ENCODE data around the gene RAB44. TPM values are rescaled to one million over a fixed set of nuclear protein-coding genes. Genes with fewer than 3 reads are reported as not detected.
A peak's percentile ranks its signal among the peaks of the same experiment; 100 is the strongest.

RAB44 gene
- total and polyA plus RNA-seq, 3 experiments from 2014 or later, result not detected

DNA sequence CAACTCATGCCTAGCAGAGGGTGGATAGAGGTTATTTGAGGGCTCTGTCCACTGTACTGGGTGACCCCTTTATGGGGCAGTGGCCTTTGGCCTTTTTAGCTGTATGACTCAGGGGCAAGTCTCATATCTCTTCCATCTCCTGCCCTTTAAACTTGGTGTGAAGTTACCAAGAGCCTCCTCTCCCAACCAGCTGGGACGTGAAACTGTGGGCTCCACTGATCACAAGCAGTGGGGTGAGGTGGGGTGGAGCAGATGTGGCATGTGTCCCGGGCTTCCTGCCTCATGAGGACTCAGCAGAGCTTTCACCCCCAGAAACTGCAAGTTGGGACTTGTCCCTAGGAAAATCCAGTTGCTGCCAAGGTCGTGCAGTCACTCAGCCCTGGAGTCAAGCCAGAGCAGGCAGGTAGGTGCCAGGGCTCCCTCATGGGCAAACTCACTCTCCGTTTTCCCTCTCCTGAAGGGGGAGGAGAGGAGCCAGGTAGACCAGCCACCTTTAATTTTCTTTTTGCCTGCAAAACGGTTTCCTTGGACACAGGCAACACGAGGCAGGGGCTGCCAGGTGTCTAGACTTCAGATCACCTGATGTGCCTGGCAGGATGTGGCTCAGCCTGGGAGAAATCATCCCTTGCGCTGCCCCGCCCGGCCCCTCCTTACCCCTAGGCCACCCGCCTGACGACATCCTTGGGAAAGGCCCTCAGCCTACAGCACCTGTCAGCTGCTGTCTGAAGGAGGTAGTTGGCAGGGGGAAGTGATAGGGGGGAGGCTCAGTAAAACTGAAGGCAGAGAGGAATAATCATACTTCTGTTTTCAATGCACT, 15.1 kb upstream of the RAB44 start:
- Mint-ChIP-seq H3K4me3 (peak overlapping the region in 2 of 7 donors; percentile 32 to 45), H3K4me1 (peaks cover 18 to 25% (median 24%) of the 10 kb centered on the region in 3 donors), H3K9me3 (peaks cover 0 to 3% (median 0%) of the 10 kb centered on the region in 5 donors), H3K27ac (peak overlapping the region in 4 of 8 donors; percentile 79 to 92 (median 86)), H3K36me3 (peaks cover 0 to 25% (median 0%) of the 10 kb centered on the region in 3 donors), H3K27me3 (peaks cover 0 to 10% of the 10 kb centered on the region in 2 donors)
- ChIA-PET CTCF (interaction anchor here (0.8 to 2.4 kb wide), 5 partner anchors 20 to 259 kb away, joined by 3 to 9 read pairs (median 3); no protein-coding TSS in a partner anchor), POLR2A (no interaction called here)
- no peak overlapping the region for H3K4me3 ChIP-seq (ENCODE audit: low read length)
- no peaks in the 10 kb centered on the region for H3K36me3 ChIP-seq (ENCODE audit: insufficient read depth, low read length)
- H3K27me3 ChIP-seq (ENCODE audit: insufficient read depth, low read length, poor library complexity, severe bottlenecking), result no peaks in the 10 kb centered on the region
- no peaks in the 10 kb centered on the region for H3K9me3 ChIP-seq (ENCODE audit: low read length)
- H3K4me1 ChIP-seq (ENCODE audit: insufficient read depth, low read length), result peaks cover 35% of the 10 kb centered on the region
- H3K27ac ChIP-seq (ENCODE audit: low read depth, low read length), result no peak overlapping the region
- DNase-seq, result peak; percentile 30 to 68 (median 62)

DNA sequence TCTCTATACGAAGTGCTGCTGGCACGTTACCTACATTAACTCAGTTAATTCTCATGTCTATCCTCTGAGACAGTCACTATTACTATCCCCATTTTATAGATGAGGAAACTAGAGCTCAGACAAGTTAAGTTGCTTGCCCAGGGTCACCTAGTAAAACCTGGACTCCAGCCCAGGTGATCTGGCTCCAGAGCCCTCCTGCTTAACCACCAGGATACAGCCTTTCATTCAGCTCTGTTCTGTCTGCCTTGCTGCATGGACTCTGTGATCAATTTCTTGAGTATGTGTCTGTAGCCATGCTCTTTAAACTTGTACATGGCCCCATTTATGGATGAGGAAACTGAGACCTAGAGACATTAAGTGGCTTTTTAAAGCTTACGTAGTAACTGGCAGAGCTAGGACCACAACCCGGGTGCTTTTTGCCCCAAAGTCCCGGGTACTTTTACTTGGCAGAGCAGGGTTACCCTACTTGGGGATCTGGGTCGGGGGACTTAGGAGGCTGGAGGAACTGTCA, 14.4 kb upstream of the RAB44 start:
- H3K27me3 Mint-ChIP-seq, result peaks cover 0 to 10% of the 10 kb centered on the region in 2 donors
- Histone ChIP-seq H3K9me3 (ENCODE audit: low read length) (no peaks in the 10 kb centered on the region), H3K36me3 (ENCODE audit: insufficient read depth, low read length) (no peaks in the 10 kb centered on the region), H3K27me3 (ENCODE audit: insufficient read depth, low read length, poor library complexity, severe bottlenecking) (no peaks in the 10 kb centered on the region), H3K4me1 (ENCODE audit: insufficient read depth, low read length) (peaks cover 33% of the 10 kb centered on the region), H3K4me3 (ENCODE audit: low read length) (no peak overlapping the region), H3K27ac (ENCODE audit: low read depth, low read length) (no peak overlapping the region)
- peak overlapping the region in 4 of 8 donors; percentile 29 to 92 (median 58) for H3K27ac Mint-ChIP-seq
- no peak for DNase-seq
- CTCF ChIA-PET, result interaction anchor here (0.8 to 2.4 kb wide), 6 partner anchors 21 to 260 kb away, joined by 3 to 9 read pairs (median 4); no protein-coding TSS in a partner anchor
- H3K4me3 Mint-ChIP-seq, result no peak overlapping the region
- H3K4me1 Mint-ChIP-seq, result peaks cover 12 to 18% (median 17%) of the 10 kb centered on the region in 3 donors
- H3K36me3 Mint-ChIP-seq, result peaks cover 0 to 25% (median 0%) of the 10 kb centered on the region in 3 donors
- POLR2A ChIA-PET, result no interaction called here
- H3K9me3 Mint-ChIP-seq, result peaks cover 0 to 3% (median 0%) of the 10 kb centered on the region in 5 donors

DNA sequence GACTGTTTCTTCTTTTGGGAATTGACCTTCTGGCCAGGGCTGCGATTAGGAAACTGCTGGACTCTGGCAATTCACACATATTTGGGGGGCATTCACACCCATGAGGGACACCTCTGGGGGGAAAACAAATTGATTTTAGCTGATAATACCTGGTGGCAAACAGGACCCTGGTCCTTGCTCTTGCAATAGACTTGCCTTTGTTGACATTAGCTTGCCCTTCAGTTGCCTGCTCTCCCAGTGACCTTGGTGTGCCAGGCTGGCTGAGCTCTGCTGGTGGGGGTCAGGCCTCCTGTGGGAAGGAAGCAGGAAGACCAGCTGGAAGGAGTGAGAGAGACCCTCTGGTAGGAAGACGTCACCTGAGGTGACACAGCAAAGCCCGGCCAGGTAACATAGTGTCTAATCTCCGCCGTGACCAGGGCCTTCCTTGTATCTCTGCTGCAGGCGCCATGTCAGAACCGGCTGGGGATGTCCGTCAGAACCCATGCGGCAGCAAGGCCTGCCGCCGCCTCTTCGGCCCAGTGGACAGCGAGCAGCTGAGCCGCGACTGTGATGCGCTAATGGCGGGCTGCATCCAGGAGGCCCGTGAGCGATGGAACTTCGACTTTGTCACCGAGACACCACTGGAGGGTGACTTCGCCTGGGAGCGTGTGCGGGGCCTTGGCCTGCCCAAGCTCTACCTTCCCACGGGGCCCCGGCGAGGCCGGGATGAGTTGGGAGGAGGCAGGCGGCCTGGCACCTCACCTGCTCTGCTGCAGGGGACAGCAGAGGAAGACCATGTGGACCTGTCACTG, 13.8 kb upstream of the RAB44 start:
- H3K27ac ChIP-seq (ENCODE audit: low read depth, low read length), result no peak overlapping the region
- CTCF ChIA-PET, result interaction anchor here (0.7 to 2.4 kb wide), 7 partner anchors 17 to 381 kb away, joined by 3 to 9 read pairs (median 3); no protein-coding TSS in a partner anchor
- H3K36me3 ChIP-seq (ENCODE audit: insufficient read depth, low read length), result no peaks in the 10 kb centered on the region
- H3K4me1 ChIP-seq (ENCODE audit: insufficient read depth, low read length), result peaks cover 30% of the 10 kb centered on the region
- no peaks in the 10 kb centered on the region for H3K27me3 ChIP-seq (ENCODE audit: insufficient read depth, low read length, poor library complexity, severe bottlenecking)
- Mint-ChIP-seq H3K9me3 (peaks cover 0 to 3% (median 0%) of the 10 kb centered on the region in 5 donors), H3K36me3 (peaks cover 0 to 22% (median 0%) of the 10 kb centered on the region in 3 donors), H3K27ac (peak overlapping the region in 4 of 8 donors; percentile 18 to 92 (median 58)), H3K27me3 (peaks cover 0 to 11% of the 10 kb centered on the region in 2 donors), H3K4me1 (peaks cover 7 to 12% (median 11%) of the 10 kb centered on the region in 3 donors), H3K4me3 (no peak overlapping the region)
- POLR2A ChIA-PET, result no interaction called here
- H3K4me3 ChIP-seq (ENCODE audit: low read length), result no peak overlapping the region
- no peak for DNase-seq
- H3K9me3 ChIP-seq (ENCODE audit: low read length), result no peaks in the 10 kb centered on the region

DNA sequence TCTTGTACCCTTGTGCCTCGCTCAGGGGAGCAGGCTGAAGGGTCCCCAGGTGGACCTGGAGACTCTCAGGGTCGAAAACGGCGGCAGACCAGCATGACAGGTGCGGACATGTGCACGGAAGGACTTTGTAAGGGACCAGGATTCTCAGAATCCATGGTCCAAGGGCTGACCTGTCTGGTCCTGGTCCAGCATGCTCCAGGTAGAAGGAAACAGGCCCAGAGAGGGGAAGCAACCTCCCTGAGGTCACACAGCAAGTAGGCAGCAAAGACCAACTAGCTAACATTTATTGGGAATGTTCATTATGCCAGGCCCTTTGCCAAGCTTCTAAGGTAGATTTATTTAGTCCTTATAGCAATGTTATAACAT, 13.2 kb upstream of the RAB44 start:
- H3K27ac ChIP-seq (ENCODE audit: low read depth, low read length), result no peak overlapping the region
- Mint-ChIP-seq H3K9me3 (peaks cover 0 to 3% (median 0%) of the 10 kb centered on the region in 5 donors), H3K4me1 (peaks cover 7 to 11% (median 10%) of the 10 kb centered on the region in 3 donors), H3K36me3 (peaks cover 0 to 20% (median 0%) of the 10 kb centered on the region in 3 donors), H3K27ac (peak overlapping the region in 1 of 8 donors; percentile 47), H3K4me3 (no peak overlapping the region), H3K27me3 (peaks cover 0 to 11% of the 10 kb centered on the region in 2 donors)
- no peaks in the 10 kb centered on the region for H3K9me3 ChIP-seq (ENCODE audit: low read length)
- H3K4me3 ChIP-seq (ENCODE audit: low read length), result no peak overlapping the region
- CTCF ChIA-PET, result interaction anchor here (0.7 to 2.4 kb wide), 5 partner anchors 16 to 382 kb away, joined by 3 to 9 read pairs (median 4); no protein-coding TSS in a partner anchor
- H3K27me3 ChIP-seq (ENCODE audit: insufficient read depth, low read length, poor library complexity, severe bottlenecking), result no peaks in the 10 kb centered on the region
- DNase-seq, result no peak
- peaks cover 24% of the 10 kb centered on the region for H3K4me1 ChIP-seq (ENCODE audit: insufficient read depth, low read length)
- POLR2A ChIA-PET, result no interaction called here
- H3K36me3 ChIP-seq (ENCODE audit: insufficient read depth, low read length), result no peaks in the 10 kb centered on the region

DNA sequence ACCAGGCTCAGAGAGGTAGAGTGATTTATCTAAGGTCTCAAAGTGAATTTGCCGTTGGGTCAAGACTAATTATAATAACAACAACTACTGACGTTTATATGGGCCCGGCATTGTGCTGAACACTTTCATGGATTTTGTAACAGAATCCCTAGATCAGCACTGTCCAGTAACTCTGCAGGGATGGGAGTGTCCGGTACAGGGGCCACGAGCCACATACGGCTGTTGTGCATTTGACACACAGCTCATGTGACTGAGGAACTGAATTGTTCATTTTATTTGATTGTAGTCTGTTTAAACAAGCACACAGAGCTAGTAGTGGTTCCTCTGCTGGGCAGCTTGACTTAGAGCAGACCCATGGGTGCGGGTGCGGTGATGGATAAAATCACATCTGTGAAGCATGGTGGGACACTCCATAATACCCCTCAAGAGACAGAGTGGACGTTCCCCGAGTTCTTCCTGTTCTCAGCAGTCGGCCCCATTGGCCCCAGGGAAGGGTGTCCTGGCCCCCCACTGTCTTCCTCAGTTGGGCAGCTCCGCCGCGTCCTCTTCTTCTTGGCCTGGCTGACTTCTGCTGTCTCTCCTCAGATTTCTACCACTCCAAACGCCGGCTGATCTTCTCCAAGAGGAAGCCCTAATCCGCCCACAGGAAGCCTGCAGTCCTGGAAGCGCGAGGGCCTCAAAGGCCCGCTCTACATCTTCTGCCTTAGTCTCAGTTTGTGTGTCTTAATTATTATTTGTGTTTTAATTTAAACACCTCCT, 12.3 kb upstream of the RAB44 start:
- CTCF ChIA-PET, result interaction anchor here (0.7 to 2.0 kb wide), 3 partner anchors 15 to 74 kb away, joined by 3 to 7 read pairs (median 4); no protein-coding TSS in a partner anchor
- Mint-ChIP-seq H3K27me3 (peaks cover 0 to 9% of the 10 kb centered on the region in 2 donors), H3K27ac (peak overlapping the region in 2 of 8 donors; percentile 15 to 74), H3K36me3 (peaks cover 0 to 20% (median 0%) of the 10 kb centered on the region in 3 donors), H3K4me1 (peaks cover 5 to 10% (median 10%) of the 10 kb centered on the region in 3 donors), H3K4me3 (no peak overlapping the region), H3K9me3 (no peaks in the 10 kb centered on the region)
- Histone ChIP-seq H3K4me3 (ENCODE audit: low read length) (no peak overlapping the region), H3K9me3 (ENCODE audit: low read length) (no peaks in the 10 kb centered on the region), H3K27ac (ENCODE audit: low read depth, low read length) (no peak overlapping the region), H3K27me3 (ENCODE audit: insufficient read depth, low read length, poor library complexity, severe bottlenecking) (no peaks in the 10 kb centered on the region), H3K36me3 (ENCODE audit: insufficient read depth, low read length) (no peaks in the 10 kb centered on the region), H3K4me1 (ENCODE audit: insufficient read depth, low read length) (peaks cover 20% of the 10 kb centered on the region)
- POLR2A ChIA-PET, result no interaction called here
- DNase-seq, result no peak

DNA sequence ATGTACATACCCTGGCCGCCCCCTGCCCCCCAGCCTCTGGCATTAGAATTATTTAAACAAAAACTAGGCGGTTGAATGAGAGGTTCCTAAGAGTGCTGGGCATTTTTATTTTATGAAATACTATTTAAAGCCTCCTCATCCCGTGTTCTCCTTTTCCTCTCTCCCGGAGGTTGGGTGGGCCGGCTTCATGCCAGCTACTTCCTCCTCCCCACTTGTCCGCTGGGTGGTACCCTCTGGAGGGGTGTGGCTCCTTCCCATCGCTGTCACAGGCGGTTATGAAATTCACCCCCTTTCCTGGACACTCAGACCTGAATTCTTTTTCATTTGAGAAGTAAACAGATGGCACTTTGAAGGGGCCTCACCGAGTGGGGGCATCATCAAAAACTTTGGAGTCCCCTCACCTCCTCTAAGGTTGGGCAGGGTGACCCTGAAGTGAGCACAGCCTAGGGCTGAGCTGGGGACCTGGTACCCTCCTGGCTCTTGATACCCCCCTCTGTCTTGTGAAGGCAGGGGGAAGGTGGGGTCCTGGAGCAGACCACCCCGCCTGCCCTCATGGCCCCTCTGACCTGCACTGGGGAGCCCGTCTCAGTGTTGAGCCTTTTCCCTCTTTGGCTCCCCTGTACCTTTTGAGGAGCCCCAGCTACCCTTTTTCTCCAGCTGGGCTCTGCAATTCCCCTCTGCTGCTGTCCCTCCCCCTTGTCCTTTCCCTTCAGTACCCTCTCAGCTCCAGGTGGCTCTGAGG, 11.5 kb upstream of the RAB44 start:
- H3K27ac ChIP-seq (ENCODE audit: low read depth, low read length), result no peak overlapping the region
- H3K27ac Mint-ChIP-seq, result peak overlapping the region in 1 of 8 donors; percentile 60

More for the DNA sequence above, 11.5 kb upstream of the RAB44 start:
- CTCF ChIA-PET, result interaction anchor here (2.0 kb wide), 1 partner anchor 73 kb away, joined by 7 read pairs; no protein-coding TSS in a partner anchor
- H3K4me3 ChIP-seq (ENCODE audit: low read length), result no peak overlapping the region
- Mint-ChIP-seq H3K36me3 (peaks cover 0 to 20% (median 0%) of the 10 kb centered on the region in 3 donors), H3K9me3 (no peaks in the 10 kb centered on the region), H3K4me1 (peaks cover 2 to 7% (median 3%) of the 10 kb centered on the region in 3 donors), H3K27me3 (peaks cover 0 to 9% of the 10 kb centered on the region in 2 donors), H3K4me3 (no peak overlapping the region)
- H3K4me1 ChIP-seq (ENCODE audit: insufficient read depth, low read length), result peaks cover 13% of the 10 kb centered on the region
- DNase-seq, result no peak
- no peaks in the 10 kb centered on the region for H3K27me3 ChIP-seq (ENCODE audit: insufficient read depth, low read length, poor library complexity, severe bottlenecking)
- POLR2A ChIA-PET, result no interaction called here
- no peaks in the 10 kb centered on the region for H3K36me3 ChIP-seq (ENCODE audit: insufficient read depth, low read length)
- H3K9me3 ChIP-seq (ENCODE audit: low read length), result no peaks in the 10 kb centered on the region

Measured in CD8-positive, alpha-beta memory T cell (primary cell).